B cell (primary cell): ENCODE results near the gene ANKDD1B. TPM values are rescaled to one million over a fixed set of nuclear protein-coding genes. Genes with fewer than 3 reads are reported as not detected.

Experiments used
- ATAC-seq: fragments of 200-7000 bp; cut with Tn5 transposase; one replicate; pipeline ENCODE4 v1.10.0; 2021; ENCODE audit warnings: low read depth, mild to moderate bottlenecking, moderate number of reproducible peaks, moderate library complexity
- CTCF ChIA-PET: fragments of 350-600 bp; sonication (Branson Sonifier 250); formaldehyde crosslinking; loops from one replicate; lab custom pipeline; 2021; ENCODE audit warnings: antibody characterized with exemption, inconsistent platforms; lab: Charles Lee
- POLR2A ChIA-PET: fragments of 350-600 bp; sonication (Branson Sonifier 250); formaldehyde crosslinking; loops from one replicate; lab custom pipeline; 2021; ENCODE audit warnings: antibody characterized with exemption; lab: Charles Lee
- DNase-seq: peaks from one replicate; pipeline ENCODE4 v3.0.0; 2013
- H2AFZ ChIP-seq: 2 replicates; pipeline ENCODE4 v1.6.1; 2012; ENCODE audit warnings: mild to moderate bottlenecking, low read depth, low read length; ENCODE audit not compliant: insufficient read depth, poor library complexity, severe bottlenecking
- H3K27ac ChIP-seq, 2 donors: 1 replicate in 1 of 2; 2 replicates in 1 of 2; pipeline ENCODE4 v1.5.1; 2012 to 2013; ENCODE audit warnings: low read length in 2 of 2, mild to moderate bottlenecking in 2 of 2, moderate library complexity in 1 of 2
- H3K27me3 ChIP-seq, 4 experiments: fragments of 200-600 bp in 1 of 4; sonication (generic) in 1 of 4; replicated peaks in 1 of 4; 1 replicate in 2 of 4; 2 replicates in 2 of 4; pipeline versions ENCODE4 v1.6.1 to v1.7.0; 2013 to 2016; ENCODE audit warnings: low read length in 3 of 4, mild to moderate bottlenecking in 2 of 4, mixed read lengths in 1 of 4, moderate library complexity in 1 of 4; ENCODE audit not compliant: insufficient read depth in 4 of 4, control insufficient read depth in 3 of 4; ENCODE audit errors: control extremely low read depth in 1 of 4
- H3K36me3 ChIP-seq, 2 experiments: replicated peaks in 1 of 2; 1 replicate in 1 of 2; 2 replicates in 1 of 2; pipeline versions ENCODE4 v1.6.1 to v1.7.1; 2013; ENCODE audit warnings: low read length in 1 of 2; ENCODE audit not compliant: insufficient read depth in 2 of 2, control insufficient read depth in 1 of 2; ENCODE audit errors: control extremely low read depth in 1 of 2, extremely low read depth in 1 of 2
- H3K4me1 ChIP-seq, 2 donors: fragments of 200-600 bp in 1 of 2; sonication (generic) in 1 of 2; 1 replicate in 1 of 2; 2 replicates in 1 of 2; pipeline versions ENCODE4 v1.5.1 to v1.6.1; 2013 to 2017; ENCODE audit warnings: low read length in 2 of 2; ENCODE audit not compliant: control insufficient read depth in 2 of 2, insufficient read depth in 2 of 2
- H3K4me2 ChIP-seq: replicated peaks from 2 replicates; pipeline ENCODE3; 2012; ENCODE audit warnings: mild to moderate bottlenecking, low read depth, low read length; ENCODE audit not compliant: poor library complexity, severe bottlenecking
- H3K4me3 ChIP-seq, 5 experiments: fragments of 200-600 bp in 1 of 5; sonication (generic) in 1 of 5; 1 replicate in 3 of 5; 2 replicates in 2 of 5; pipeline versions ENCODE4 v1.5.1 to v1.7.0; 2011 to 2016; ENCODE audit warnings: low read length in 4 of 5, mild to moderate bottlenecking in 4 of 5, low read depth in 2 of 5, control low read depth in 1 of 5, moderate library complexity in 1 of 5; ENCODE audit not compliant: insufficient read depth in 1 of 5; ENCODE audit errors: control extremely low read depth in 1 of 5, extremely low read depth in 1 of 5
- H3K79me2 ChIP-seq: fragments of 200-600 bp; sonication (generic); one replicate; pipeline ENCODE4 v1.6.0; 2016; ENCODE audit warnings: low read length; ENCODE audit not compliant: control insufficient read depth, insufficient read depth
- H3K9ac ChIP-seq: fragments of 200-600 bp; sonication (generic); 2 replicates; pipeline ENCODE4 v1.6.1; 2017; ENCODE audit warnings: mild to moderate bottlenecking, low read length, moderate library complexity
- H3K9me3 ChIP-seq, 3 donors: one replicate each; pipeline versions ENCODE4 v1.6.1 to v1.7.1; 2013; ENCODE audit warnings: low read length in 2 of 3; ENCODE audit not compliant: control insufficient read depth in 2 of 3, insufficient read depth in 1 of 3; ENCODE audit errors: control extremely low read depth in 1 of 3
- H4K20me1 ChIP-seq: 2 replicates; pipeline ENCODE4 v1.6.0; 2012; ENCODE audit warnings: mild to moderate bottlenecking, low read length; ENCODE audit not compliant: insufficient read depth, control insufficient read depth, poor library complexity, severe bottlenecking
- H3K27ac Mint-ChIP-seq: one replicate; pipeline ENCODE4 v1.8.0; 2021; ENCODE audit warnings: mixed read lengths
- H3K27me3 Mint-ChIP-seq: one replicate; pipeline ENCODE4 v1.8.0; 2021; ENCODE audit warnings: mixed read lengths
- H3K4me1 Mint-ChIP-seq: one replicate; pipeline ENCODE4 v1.8.0; 2021; ENCODE audit warnings: mixed read lengths
- H3K4me3 Mint-ChIP-seq: one replicate; pipeline ENCODE4 v1.8.0; 2021; ENCODE audit warnings: mixed read lengths
- H3K9me3 Mint-ChIP-seq: one replicate; pipeline ENCODE4 v1.8.0; 2022; ENCODE audit warnings: mixed read lengths; ENCODE audit not compliant: insufficient read depth
- EZH2 ChIP-seq: IDR thresholded peaks from 2 replicates; pipeline ENCODE4 v1.6.1; 2012; ENCODE audit warnings: borderline replicate concordance, low read depth, mild to moderate bottlenecking, moderate library complexity, low read length; ENCODE audit not compliant: insufficient read depth, poor library complexity, severe bottlenecking
- WGBS: methylation state at CpG from one replicate; pipeline ENCODE4 v1.1.5; 2013; ENCODE audit warnings: missing lambda C conversion rate; ENCODE audit not compliant: insufficient coverage; 5-methylcytosine and 5-hydroxymethylcytosine counted together
- intact Hi-C: fragments of 100-400 bp; cut with micrococcal nuclease; formaldehyde crosslinking; loops from one replicate; pipeline ENCODE4 v1.10.0; 2022
- polyA plus RNA-seq: library from polyadenylated mRNA; depleted of rRNA; stranded (reverse); fragments of >200 nt; gene quantifications from 2 replicates; pipeline ENCODE4 v1.2.3, GENCODE V29; 2012
- total RNA-seq, 2 donors: library from RNA; stranded (reverse); fragments of 120-200 nt in 1 of 2; gene quantifications; 1 replicate in 1 of 2; 2 replicates in 1 of 2; pipeline versions ENCODE4 v1.2.3 to v1.2.4, GENCODE V29; 2013 to 2022
- TF ChIP-seq, protein P1 (sequence below): fragments of 200-600 bp; IDR thresholded peaks from one replicate; pipeline ENCODE4 v1.8.0; 2022; ENCODE audit warnings: antibody characterized with exemption, mild to moderate bottlenecking

ANKDD1B gene
- total and polyA plus RNA-seq, 2 donors (not counting 1 experiment from before 2014, with no cell fraction given): 0.30 to 1.1 TPM

DNA sequence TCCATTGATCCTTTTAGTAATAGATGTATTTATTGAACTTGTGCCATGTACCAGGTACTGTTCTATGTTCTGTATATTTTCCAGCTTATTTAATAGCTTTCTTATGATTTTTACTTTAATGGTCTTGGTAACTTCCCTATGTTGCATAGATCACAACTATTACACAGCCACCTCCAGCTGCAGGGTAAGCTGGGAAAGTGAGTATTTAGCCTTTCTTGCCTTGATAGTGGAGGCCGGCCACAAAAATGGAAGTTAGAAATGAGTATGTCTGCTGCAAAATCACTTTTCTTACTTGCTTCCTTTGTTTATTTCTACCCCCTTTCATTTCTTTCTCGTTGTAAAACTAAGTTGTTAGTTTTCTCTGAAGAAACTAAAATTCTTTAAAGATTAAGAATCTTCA lies 43.1 kb upstream of the ANKDD1B start:
- POLR2A ChIA-PET: interaction anchor here (1.1 kb wide), 1 partner anchor 57 kb away, joined by 4 read pairs; the partner anchor contains the start of genes CERT1 and POLK
- H3K27ac Mint-ChIP-seq: no peak overlapping the region
- H3K4me1 Mint-ChIP-seq: peaks cover 44% of the 10 kb centered on the region
- TF ChIP-seq, protein P1, sequence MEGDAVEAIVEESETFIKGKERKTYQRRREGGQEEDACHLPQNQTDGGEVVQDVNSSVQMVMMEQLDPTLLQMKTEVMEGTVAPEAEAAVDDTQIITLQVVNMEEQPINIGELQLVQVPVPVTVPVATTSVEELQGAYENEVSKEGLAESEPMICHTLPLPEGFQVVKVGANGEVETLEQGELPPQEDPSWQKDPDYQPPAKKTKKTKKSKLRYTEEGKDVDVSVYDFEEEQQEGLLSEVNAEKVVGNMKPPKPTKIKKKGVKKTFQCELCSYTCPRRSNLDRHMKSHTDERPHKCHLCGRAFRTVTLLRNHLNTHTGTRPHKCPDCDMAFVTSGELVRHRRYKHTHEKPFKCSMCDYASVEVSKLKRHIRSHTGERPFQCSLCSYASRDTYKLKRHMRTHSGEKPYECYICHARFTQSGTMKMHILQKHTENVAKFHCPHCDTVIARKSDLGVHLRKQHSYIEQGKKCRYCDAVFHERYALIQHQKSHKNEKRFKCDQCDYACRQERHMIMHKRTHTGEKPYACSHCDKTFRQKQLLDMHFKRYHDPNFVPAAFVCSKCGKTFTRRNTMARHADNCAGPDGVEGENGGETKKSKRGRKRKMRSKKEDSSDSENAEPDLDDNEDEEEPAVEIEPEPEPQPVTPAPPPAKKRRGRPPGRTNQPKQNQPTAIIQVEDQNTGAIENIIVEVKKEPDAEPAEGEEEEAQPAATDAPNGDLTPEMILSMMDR: no peak
- TF ChIP-seq EZH2: no peak
- Histone ChIP-seq H3K79me2 (peaks cover 19% of the 10 kb centered on the region), H3K36me3 (peaks cover 4 to 15% of the 10 kb centered on the region in 2 experiments), H3K9me3 (peaks cover 0 to 10% (median 3%) of the 10 kb centered on the region in 3 donors), H3K27ac (no peak overlapping the region), H4K20me1 (peaks cover 5% of the 10 kb centered on the region), H3K4me2 (no peak overlapping the region), H2AFZ (no peak overlapping the region), H3K27me3 (no peaks in the 10 kb centered on the region), H3K4me1 (peaks cover 9 to 21% of the 10 kb centered on the region in 2 donors), H3K9ac (no peak overlapping the region), H3K4me3 (no peak overlapping the region)
- CTCF ChIA-PET: no interaction called here
- intact Hi-C loops: loop anchor here (5.0 kb wide), 2 partner anchors 56 to 231 kb away; partner anchors contain the start of genes CERT1, HMGCR and POLK
- no peaks in the 10 kb centered on the region for H3K27me3 Mint-ChIP-seq
- no peak for ATAC-seq
- WGBS: no CpG with 5 or more reads among the region's 2 CpGs
- no peak for DNase-seq
- no peak overlapping the region for H3K4me3 Mint-ChIP-seq
- H3K9me3 Mint-ChIP-seq: peaks cover 10% of the 10 kb centered on the region

DNA sequence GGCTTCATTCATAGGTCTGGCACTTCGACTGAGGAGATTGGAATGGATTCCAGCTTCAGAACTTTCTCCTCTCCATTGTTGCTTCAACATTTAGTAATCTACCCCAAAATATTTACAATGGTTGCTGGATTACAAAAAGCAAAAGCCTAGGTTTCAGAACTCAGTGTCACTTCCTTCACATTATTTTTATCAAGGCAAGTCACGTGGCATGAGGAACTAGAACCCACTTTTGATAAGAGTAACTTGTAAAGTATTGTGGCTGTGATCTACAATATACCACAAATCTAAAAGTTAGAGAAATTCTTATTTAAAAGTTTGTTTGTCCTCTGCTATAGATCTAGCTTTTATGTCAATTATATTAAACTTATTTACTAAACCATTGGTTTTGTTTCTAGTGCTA lies 39.7 kb upstream of the ANKDD1B start:
- no peak for ATAC-seq
- Histone ChIP-seq H3K9me3 (no peaks in the 10 kb centered on the region), H3K4me3 (no peak overlapping the region), H3K36me3 (peaks cover 4 to 11% of the 10 kb centered on the region in 2 experiments), H3K4me2 (peak overlapping the region; percentile 41), H3K4me1 (peaks cover 23 to 29% of the 10 kb centered on the region in 2 donors), H3K9ac (no peak overlapping the region), H3K79me2 (no peaks in the 10 kb centered on the region), H2AFZ (peak overlapping the region; percentile 14), H3K27me3 (no peaks in the 10 kb centered on the region), H4K20me1 (no peaks in the 10 kb centered on the region), H3K27ac (peak overlapping the region; percentile 48 to 67)
- no peaks in the 10 kb centered on the region for H3K27me3 Mint-ChIP-seq
- CTCF ChIA-PET: interaction anchor here (1.0 kb wide), 1 partner anchor 335 kb away, joined by 4 read pairs; the partner anchor contains the start of gene ANKRD31
- H3K9me3 Mint-ChIP-seq: no peaks in the 10 kb centered on the region
- intact Hi-C loops: loop anchor here (10.0 kb wide), 1 partner anchor 127 kb away; no protein-coding TSS in a partner anchor
- peaks cover 50% of the 10 kb centered on the region for H3K4me1 Mint-ChIP-seq
- H3K4me3 Mint-ChIP-seq: peak overlapping the region; percentile 40
- 86% methylated on average over 1 of the region's 2 CpGs for WGBS
- no peak for TF ChIP-seq EZH2
- TF ChIP-seq, protein P1: no peak
- peak; percentile 37 for DNase-seq
- POLR2A ChIA-PET: no interaction called here
- H3K27ac Mint-ChIP-seq: peak overlapping the region; percentile 22
